HG03439 (cell line): ENCODE results near the gene LIMA1.
"Not testable (repeated sequence)": the region's sequence is repeated elsewhere in the genome, so short reads cannot be mapped to it uniquely, and the experiment has no call there.

Source experiments
- ATAC-seq: cut with Tn5 transposase; IDR thresholded peaks from one replicate; pipeline ENCODE4 v1.9.1; 2021; ENCODE audit warnings: mild to moderate bottlenecking, moderate library complexity; ENCODE audit not compliant: unreplicated experiment

LIMA1 gene

DNA sequence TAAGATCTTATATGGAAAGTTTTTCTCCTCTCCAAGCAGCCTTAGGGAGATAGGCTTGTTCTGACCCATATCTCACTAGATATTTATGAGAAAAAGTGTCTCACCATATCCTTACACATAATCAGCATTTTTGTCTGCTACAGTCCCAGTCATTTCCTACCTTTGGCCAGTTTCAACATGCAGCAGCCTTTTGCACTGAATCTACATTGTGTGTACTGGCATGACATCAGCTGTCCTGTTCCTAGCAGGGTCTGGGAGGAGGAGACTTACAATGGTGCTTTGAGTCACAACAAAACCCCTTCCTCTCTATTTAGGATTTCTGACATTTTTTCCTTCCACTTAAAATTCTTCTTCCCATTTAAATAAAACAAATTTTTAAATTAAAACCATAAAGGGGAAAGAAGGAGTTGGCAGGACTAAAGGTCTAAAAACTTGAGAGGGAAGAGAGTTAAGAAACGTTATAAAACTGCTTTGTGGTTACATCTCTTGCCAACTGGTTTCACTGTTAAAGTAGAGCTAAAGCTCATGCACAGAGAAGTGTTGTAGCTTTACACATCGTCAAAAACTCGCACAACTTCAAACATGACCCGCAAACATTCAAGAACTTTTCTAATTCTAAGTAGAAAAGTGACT lies 62.8 kb downstream of the LIMA1 start:
- peak; percentile 37 for ATAC-seq

DNA sequence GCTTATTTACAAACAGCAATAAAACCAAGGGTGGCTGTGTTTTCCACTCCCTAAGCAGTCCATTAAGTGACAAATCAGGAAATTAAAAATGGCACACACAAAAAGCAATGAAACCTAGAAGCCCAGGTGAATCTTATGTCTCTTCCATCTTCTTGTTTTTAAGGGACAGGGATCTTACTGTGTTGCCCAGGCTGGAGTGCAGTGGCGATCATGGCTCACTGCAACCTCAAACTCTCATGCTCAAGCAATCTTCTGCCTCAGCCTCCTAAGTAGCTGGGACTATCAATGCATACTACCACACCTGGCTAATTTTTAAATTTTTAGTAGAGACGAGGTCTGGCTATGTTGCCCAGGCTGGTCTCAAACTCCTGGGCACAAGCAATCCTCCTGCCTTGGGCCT lies 63.8 kb downstream of the LIMA1 start:
- no peak for ATAC-seq

DNA sequence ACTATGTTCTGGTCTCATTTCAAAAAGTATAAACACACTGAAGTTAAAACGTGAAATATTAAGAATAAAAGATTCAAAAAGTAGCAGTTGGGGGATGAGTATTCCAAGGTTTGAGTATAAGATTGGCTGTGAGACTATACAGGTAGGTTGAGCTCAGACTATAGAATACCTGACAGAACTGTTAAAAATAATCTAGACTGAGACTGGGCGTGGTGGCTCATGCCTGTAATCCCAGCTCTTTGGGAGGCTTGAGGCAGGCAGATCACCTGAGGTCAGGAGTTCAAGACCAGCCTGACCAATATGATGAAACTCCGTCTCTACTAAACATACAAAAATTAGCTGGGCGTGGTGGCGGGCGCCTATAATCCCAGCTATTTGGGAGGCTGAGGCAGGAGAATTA lies 64.3 kb downstream of the LIMA1 start:
- ATAC-seq: not testable (repeated sequence)

DNA sequence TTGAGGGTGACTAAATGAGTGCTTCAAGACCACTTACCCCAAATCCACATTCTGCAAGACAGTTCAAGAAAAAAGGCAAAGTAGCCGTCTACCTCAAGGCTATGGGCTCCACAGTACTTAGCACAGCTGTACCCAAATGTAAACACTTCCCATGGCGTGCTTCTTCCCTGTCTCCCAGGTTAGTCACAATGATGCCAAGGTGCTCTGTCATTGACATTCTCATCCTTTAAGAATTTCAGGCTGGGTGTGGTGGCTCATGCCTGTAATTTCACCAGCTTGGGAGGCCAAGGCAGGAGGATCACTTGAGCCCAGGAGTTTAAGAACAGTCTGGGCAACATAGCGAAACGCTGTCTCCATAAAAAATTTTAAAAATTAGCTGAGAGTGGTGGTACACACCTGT lies 64.9 kb downstream of the LIMA1 start:
- ATAC-seq: no peak

DNA sequence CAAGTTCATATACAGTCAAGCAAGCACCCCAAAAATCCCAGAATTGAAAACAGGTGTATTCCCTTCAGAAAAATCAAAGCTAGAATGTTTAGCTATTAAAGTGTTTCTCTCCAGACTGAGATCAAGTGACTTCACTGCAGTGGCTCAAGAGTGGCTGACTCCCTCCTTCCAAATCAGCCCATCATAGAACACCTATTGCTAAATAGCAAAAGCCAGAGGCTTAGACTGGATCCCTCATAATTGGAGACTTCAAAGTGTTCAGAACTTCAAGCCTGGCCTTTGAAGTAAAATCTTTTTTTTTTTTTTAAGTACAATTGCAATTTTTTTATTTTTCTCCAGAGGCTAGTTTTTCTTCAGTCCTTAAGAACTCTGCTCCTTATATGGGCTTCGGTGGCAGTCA lies 66.1 kb downstream of the LIMA1 start:
- no peak for ATAC-seq

DNA sequence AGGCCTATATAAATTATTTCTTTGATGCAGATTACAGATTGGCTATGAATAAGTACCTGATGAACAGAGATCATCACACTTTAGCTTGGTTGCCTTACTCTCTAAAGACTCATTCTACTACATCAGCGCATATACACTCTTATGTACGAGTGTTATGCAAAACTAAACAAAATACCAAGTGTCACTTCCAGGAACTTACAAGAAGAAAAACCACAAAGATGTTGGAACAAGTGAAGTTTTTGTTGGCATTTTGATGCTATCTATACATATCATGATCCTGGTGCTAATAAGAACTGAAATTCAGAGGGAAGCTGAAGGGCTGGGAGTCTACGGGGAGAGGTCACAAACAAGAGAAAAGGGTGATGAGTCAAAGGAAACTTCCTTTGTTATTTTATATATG lies 68.3 kb downstream of the LIMA1 start:
- ATAC-seq: no peak

DNA sequence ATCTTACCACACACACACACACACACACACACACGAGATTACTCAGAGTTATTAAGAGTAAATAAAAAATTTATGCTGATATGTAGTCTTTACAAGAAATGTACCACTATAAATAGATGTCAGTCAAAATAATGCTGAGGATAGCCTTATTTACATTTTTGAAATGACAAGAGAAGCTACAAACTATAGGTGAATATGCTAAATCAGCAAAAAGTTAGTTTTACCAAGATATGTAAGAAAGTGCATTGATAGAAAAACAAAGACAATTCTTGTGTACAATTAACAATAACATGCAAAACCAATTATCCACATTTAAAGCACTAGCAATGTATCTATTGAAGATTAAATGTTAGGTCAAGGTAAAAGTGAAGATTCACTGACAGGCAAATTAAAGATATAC lies 69.3 kb downstream of the LIMA1 start:
- no peak for ATAC-seq

DNA sequence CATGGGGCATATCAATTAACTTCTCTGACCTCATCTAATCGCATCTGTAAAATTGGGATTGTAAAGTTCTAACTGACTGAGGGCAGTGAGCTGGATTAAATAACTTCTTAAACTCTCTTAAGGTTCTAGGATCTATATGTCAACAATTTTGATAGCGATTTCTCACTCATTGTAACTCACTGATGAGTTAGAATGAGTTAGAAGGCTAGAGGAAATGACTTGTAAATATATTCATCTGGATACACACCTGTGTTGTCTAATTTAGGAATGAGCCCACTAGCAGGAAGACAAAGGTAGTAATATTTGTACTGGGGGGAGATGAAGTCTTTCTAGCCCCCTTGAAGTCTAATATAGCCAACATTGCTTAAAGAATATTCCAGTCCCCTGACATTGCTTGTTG lies 69.9 kb downstream of the LIMA1 start:
- ATAC-seq: no peak

DNA sequence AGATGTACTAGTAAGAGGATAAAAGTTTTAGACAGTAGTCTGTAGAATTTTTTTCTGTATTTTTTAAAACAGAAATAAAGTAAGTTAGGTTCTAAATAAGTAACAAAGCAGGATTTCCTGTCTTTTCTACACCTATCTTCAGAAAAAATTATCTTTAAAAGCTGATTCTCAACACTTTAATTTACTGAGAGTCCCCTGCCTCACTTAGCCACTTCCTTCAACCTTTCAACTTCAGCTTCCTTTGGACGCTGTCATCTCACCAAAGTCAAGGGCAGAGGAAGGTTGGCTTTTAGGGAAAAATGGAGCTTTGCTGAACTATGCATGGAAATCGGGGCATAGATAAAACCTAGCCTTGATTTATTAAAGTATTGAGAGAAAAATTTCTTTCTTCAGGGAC lies 71.3 kb downstream of the LIMA1 start:
- no peak for ATAC-seq

DNA sequence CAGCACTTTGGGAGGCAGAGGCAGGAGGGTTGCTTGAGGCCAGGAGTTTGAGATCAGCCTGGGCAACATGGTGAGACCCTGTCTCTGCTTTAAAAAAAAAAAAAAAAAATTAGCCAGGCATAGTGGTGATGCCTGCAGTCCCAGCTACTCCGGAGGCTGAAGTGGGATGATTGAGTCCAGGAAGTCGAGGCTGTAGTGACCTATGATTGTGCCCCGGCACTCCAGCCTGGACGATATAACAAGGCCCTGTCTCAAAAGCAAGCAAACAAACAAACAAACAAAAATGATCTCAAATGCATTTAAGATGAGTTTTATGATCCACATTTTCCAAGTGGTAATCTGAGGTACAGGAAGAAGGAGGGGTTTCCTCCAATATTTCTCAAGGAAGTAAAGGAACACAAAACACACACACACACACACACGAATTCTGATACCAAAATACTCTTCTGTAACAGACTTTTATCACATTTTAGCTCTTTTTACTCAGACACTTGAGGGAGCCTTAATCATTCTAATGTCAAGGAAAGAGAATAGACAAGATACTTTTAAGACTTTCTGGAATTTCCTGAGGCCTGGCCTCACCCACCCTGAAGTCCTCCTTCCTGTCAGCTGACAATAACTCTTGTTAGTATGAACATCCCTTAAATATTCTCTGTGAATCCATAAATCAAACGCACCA lies 71.8 kb downstream of the LIMA1 start:
- no peak for ATAC-seq

DNA sequence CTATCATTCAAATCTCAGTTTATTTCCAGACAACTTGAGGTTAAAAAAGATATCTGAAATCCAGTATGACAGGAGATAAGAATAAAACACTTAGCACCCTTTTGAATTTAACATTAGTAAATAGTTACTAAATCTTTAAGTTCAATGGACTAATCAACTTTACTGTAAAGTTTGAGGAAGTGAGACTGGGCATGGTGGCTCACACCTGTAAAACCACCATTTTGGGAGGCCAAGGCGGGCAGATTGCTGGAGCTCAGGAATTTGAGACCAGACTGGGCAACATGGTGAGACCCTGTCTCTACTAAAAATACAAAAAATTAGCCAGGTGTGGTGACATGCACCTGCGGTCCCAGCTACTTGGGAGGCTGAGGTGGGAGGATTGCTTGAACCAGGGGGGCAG lies 75.9 kb downstream of the LIMA1 start:
- no peak for ATAC-seq

DNA sequence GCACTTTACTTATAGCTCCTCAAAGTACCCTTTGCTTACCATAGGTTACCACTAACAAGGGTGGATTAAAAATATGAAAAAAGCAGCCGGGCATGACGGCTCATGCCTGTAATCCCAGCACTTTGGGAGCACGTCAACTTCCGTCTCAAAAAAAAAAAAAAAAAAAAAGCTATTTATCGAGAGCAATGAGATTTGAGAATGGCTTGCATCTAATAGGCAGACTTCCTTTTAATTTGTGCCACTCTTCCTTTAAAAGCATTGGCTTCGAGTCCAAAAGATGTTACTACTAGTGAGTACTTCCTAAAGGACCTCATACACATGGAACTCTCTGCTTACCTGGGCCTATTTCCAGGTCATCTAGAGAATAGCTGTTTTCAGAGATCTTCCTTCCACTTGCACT lies 77.7 kb downstream of the LIMA1 start:
- ATAC-seq: no peak

DNA sequence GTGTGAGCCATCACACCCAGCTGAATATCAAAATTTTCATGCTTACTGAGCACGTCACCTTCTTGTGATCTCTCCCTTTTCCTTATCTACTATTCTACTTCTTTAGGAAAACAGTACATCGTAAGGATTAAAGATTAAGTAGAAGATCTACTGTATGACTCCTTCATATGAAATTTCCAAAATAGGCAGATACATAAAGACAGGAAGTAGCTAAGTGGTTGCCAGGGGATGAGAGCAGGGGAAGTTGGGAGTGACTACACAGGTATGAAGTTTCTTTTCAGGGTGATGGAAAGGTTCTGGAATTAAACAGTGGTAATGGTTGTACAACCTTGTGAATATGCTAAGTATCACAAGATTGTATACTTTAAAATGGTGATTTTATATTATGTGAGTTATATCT lies 79.6 kb downstream of the LIMA1 start:
- ATAC-seq: no peak

DNA sequence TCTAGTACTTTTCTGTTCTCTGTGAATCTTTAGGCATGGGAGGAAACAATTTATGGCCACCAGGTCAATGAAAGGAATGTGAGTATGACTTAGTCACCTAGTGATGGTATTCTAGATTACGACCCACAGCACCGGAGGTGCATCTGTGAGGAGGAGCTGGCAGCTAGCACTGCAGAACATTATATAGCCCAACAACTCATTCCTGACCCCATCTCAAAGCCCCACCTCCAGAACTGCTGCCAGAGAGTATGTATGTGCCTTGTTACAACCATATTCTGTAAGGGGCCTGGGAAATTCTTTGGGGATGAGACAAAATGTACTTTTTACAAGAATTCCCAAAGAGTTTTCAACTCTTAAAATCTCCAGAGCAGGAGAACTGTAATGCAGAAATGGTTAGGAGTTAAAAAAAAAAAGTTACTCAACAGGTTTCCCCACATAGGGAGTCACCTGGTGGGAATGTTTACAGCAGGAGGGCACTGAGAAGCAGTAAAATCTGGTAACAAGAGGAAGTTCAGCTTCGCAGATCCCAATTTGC lies 81.3 kb downstream of the LIMA1 start:
- ATAC-seq: no peak

DNA sequence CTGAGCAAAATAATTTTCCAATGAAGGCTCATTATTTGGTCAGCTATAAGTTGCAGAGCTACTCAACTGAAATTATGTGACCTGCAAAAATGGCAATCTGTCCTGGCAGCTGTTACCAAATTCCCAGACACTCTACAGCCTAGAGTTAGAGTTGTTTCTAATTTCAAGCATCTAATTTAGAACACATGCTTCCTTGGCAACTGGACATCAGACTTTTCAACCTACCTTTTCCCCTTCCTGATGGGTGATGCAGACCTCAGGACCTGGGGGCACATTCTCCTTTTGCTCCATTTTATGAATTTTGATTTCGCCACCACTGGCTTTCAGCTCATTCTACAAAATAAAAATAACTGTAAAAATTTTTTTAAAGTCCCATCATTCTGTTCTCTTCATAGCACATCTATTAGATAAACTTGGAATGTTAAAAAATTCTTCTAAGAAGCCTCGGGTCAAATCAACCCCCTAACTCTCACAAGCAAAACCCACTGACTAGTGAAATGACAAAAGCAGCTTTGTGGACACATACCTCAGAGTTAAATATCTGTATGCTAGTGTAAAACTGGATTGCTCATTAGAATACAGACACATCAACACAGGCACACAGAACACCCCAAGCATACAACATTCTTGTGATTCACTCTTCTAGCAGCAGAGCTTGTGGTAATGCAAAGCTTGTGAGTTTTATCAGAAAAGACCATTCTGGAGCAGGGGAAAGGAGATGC lies 82.6 kb downstream of the LIMA1 start:
- ATAC-seq: no peak

DNA sequence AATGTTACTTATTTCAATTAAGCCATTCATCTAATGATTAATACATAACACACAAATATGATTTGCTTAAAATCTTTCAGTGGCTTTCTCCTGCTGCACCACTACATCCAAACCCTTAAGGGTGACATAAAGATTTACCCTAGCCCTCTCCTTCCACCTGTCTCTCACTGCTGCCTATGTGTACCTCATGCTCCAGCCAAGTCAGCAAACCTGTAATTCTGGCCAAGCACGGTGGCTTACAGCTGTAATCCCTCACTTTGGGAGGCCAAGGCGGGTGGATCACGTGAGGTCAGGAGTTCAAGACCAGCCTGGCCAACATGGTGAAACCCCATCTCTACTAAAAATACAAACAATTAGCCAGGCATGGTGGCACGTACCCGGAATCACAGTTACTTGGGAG lies 84.5 kb downstream of the LIMA1 start:
- ATAC-seq: no peak

DNA sequence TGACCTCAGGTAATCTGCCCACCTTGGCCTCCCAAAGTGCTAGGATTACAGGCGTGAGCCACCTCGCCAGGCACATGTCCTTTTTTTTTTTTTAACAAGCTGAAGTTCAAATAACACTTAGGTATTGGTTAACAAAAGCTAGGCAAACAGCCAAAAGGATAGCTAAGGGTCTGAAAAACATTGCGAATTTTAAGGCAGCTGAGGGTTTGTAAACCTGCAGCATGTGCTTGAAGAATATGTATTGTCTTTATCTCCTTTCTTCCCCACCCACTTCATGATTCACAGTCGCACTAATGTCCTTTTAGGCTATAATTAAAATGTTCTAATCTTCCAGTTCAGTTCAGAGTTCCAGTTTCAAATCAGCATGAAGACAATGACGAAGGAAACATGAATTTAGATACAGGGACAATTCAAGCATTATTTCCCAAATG lies 86.0 kb downstream of the LIMA1 start:
- no peak for ATAC-seq

DNA sequence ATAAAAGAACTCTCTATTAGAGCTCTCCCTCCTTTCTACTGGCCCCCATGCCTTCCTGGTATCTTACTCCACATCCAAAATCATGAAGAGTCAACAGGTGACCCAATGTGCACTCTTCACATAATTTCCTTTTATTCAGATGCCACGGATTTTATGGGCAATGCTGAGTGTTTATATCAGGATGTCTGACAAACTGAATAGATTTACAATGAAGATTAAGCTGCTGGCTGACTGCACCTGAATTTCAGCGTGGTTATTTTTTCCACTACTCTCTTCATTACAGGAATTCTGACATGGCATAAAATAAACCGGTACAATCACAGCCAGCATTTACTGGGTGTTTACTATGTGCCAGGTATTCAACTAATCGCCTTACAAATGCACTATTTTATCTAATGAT lies 86.8 kb downstream of the LIMA1 start:
- no peak for ATAC-seq

DNA sequence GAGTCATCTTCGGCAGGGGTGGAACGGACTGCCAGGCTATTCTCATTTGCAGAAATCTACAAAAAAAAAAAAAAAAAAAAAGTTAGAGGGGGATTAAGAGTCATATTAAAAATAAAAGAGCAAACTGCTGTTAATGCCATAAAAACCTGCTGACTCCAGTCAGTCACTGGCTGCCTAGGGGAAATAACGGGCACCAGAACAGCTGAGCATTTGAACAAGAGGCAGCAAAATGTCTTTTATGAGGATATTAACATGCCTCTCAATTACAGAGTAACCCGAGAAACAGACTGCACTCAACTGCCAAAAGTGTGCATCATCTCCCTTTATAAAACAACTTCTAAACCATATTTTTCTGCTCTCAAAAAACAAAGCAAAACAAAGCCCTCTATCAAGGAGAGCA lies 87.5 kb downstream of the LIMA1 start:
- no peak for ATAC-seq

DNA sequence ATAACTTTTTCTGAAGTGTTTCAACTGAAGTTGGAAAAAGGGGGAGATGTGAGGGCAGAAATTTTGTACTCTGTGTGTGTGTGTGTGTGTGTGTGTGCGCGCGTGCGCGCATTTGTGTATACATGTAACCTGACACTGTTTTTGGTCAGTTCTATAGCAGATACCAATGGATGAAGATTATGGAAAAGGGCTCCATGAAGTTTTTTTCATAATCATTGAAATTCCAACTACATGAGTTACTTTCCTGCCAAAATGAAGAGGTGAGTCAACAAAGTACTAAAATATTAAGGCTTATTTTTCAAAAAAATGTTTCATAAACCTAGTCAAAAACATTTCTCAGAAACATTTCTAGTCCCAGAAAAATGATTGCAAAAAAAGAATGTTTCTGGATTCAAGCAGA lies 90.4 kb downstream of the LIMA1 start:
- ATAC-seq: no peak

DNA sequence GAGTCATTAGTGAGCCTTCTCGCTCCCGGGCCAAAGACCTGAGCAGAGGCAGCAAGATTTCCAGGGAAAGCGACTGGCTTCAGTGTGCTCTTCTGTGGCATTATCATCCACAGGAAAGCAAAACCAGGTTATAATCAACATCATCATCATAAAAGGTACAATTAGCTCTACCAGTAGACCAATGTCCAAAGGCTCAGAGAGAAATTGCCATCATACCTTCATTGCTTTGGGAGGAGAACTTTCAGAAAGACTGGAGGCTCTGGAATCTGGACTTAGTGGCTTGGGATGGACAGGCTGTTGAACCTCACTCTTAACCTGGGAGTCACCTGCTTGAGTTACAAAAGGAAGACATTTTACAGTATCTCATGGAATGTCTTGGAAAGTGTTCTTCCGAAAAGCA lies 91.1 kb downstream of the LIMA1 start:
- no peak for ATAC-seq

DNA sequence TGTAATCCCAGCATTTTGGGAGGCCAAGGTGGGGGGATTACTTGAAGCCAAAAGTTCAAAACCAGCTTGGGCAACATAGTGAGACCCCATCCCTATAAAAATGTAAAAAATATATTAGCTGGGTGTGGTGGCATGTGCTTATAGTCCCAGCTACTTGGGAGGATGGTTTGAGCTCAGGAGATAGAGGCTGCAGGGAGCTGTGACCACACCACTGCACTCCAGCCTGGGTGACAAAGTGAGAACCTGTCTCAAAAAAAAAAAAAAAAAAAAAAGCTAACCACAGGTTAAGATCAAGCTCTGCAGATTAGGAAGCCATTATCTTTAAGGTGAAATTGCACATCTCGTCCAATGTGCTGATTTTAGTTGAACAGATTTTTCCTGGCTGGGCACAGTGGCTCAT lies 92.5 kb downstream of the LIMA1 start:
- ATAC-seq: no peak
